ENCODE results near the gene FBXO21. TPM values are rescaled to one million over a fixed set of nuclear protein-coding genes. Genes with fewer than 3 reads are reported as not detected.
A peak's percentile ranks its signal among the peaks of the same experiment; 100 is the strongest.

FBXO21 gene
- total RNA-seq, 1 experiment from 2014 or later: 37.8 TPM

- H3K9me3 ChIP-seq (ENCODE audit: control insufficient read depth, insufficient read depth, low read depth, low read length): no peaks in the 10 kb centered on the region
- ATAC-seq: peak; percentile 56
- peaks cover 10% of the 10 kb centered on the region for H3K27me3 ChIP-seq (ENCODE audit: control insufficient read depth, insufficient read depth, low read length)
- intact Hi-C loops (cut with micrococcal nuclease; ENCODE audit: unreplicated experiment): no loop called here
- DNase-seq (ENCODE audit: low read depth, low spot score): no peak
- CTCF ChIA-PET: no interaction called here
- peaks cover 11% of the 10 kb centered on the region for H3K4me1 ChIP-seq (ENCODE audit: control insufficient read depth, insufficient read depth, low read length)
- no TSS peak for BruUV-seq (replicated peaks)
- peak overlapping the region; percentile 65 for H3K27ac ChIP-seq (ENCODE audit: low read length)
- peak overlapping the region; percentile 89 to 93 for H3K4me3 ChIP-seq (ENCODE audit: low read depth in 2 of 2, low read length in 2 of 2)
- TF ChIP-seq SIN3A (IDR thresholded peaks at IDR 0.05; ENCODE audit: borderline replicate concordance, insufficient read depth, low read depth, low read length) (no peak), TCF7L2 (IDR thresholded peaks at IDR 0.05; ENCODE audit: low read depth, low read length) (no peak), CTCF (IDR thresholded peaks at IDR 0.05) (no peak), POLR2AphosphoS5 (IDR thresholded peaks at IDR 0.05; ENCODE audit: low read depth, low read length) (no peak)
- TF ChIP-seq, protein P1, sequence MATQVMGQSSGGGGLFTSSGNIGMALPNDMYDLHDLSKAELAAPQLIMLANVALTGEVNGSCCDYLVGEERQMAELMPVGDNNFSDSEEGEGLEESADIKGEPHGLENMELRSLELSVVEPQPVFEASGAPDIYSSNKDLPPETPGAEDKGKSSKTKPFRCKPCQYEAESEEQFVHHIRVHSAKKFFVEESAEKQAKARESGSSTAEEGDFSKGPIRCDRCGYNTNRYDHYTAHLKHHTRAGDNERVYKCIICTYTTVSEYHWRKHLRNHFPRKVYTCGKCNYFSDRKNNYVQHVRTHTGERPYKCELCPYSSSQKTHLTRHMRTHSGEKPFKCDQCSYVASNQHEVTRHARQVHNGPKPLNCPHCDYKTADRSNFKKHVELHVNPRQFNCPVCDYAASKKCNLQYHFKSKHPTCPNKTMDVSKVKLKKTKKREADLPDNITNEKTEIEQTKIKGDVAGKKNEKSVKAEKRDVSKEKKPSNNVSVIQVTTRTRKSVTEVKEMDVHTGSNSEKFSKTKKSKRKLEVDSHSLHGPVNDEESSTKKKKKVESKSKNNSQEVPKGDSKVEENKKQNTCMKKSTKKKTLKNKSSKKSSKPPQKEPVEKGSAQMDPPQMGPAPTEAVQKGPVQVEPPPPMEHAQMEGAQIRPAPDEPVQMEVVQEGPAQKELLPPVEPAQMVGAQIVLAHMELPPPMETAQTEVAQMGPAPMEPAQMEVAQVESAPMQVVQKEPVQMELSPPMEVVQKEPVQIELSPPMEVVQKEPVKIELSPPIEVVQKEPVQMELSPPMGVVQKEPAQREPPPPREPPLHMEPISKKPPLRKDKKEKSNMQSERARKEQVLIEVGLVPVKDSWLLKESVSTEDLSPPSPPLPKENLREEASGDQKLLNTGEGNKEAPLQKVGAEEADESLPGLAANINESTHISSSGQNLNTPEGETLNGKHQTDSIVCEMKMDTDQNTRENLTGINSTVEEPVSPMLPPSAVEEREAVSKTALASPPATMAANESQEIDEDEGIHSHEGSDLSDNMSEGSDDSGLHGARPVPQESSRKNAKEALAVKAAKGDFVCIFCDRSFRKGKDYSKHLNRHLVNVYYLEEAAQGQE (IDR thresholded peaks at IDR 0.05; ENCODE audit: insufficient read depth in 1 of 2, low read depth in 2 of 2, low read length in 1 of 2): no peak
- in situ Hi-C loops (cut with HindIII; ENCODE audit: low pct_unique_long_range_greater_than_20kb, low sequenced_read_pairs): no loop called here
- POLR2A ChIA-PET: interaction anchor here (0.6 to 0.7 kb wide), 2 partner anchors 56 to 1918 kb away, joined by 3 read pairs; no protein-coding TSS in a partner anchor
- peaks cover 7% of the 10 kb centered on the region for H3K36me3 ChIP-seq (ENCODE audit: control insufficient read depth, insufficient read depth, low read length)
These were observed 503 bp downstream of the FBXO21 start for GRCh38 chr12:117189725-117190209.

DNA sequence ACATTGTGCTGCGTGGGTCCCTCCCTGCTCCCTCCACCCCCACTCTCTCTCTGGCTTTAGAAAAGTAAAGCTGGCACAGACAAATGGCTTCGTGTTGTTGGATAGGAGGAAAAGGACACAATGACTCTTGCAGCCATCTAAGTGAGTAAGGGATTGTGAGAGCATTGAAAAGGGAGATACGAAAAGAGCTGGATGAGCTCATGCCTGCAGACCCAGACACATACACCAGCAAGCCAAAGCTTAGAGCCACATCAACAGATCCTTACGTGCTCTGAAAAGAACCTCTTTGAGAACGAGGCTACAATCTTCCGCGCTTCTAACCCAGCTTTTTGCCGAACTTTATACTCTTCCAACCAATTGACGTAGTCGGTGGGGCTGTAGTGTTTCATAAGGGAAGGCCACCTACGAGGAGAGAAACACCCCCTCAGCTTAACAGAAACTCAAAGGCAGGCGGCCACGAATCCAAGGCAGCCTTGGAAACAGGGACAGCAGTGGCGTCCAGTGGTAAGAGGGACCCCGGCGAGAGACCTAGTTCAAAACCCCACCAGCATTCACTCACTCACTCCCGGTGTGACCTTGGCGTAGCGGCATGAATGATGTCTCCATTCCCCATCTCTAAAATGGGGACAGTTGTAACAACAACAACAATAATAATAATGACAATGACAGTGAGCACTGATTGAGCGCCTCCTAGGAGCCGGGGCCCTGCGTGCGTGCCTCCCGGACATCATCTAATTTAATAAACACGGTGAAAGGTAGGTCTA, 1.1 kb downstream of the FBXO21 start:
- Histone ChIP-seq H3K4me3 (ENCODE audit: low read depth in 2 of 2, low read length in 2 of 2) (peak overlapping the region; percentile 89 to 93), H3K9me3 (ENCODE audit: control insufficient read depth, insufficient read depth, low read depth, low read length) (no peaks in the 10 kb centered on the region), H3K27me3 (ENCODE audit: control insufficient read depth, insufficient read depth, low read length) (peaks cover 9% of the 10 kb centered on the region), H3K27ac (ENCODE audit: low read length) (peak overlapping the region; percentile 65), H3K4me1 (ENCODE audit: control insufficient read depth, insufficient read depth, low read length) (peaks cover 11% of the 10 kb centered on the region), H3K36me3 (ENCODE audit: control insufficient read depth, insufficient read depth, low read length) (peaks cover 9% of the 10 kb centered on the region)
- no peak for DNase-seq (ENCODE audit: low read depth, low spot score)
- ChIA-PET POLR2A (interaction anchor here (0.5 kb wide), 1 partner anchor 25 kb away, joined by 4 read pairs; no protein-coding TSS in a partner anchor), CTCF (no interaction called here)
- no peak for TF ChIP-seq TCF7L2 (IDR thresholded peaks at IDR 0.05; ENCODE audit: low read depth, low read length)
- TF ChIP-seq SIN3A (IDR thresholded peaks at IDR 0.05; ENCODE audit: borderline replicate concordance, insufficient read depth, low read depth, low read length): no peak
- no peak for TF ChIP-seq POLR2AphosphoS5 (IDR thresholded peaks at IDR 0.05; ENCODE audit: low read depth, low read length)
- TF ChIP-seq CTCF (IDR thresholded peaks at IDR 0.05): no peak
- TF ChIP-seq, protein P1 (IDR thresholded peaks at IDR 0.05; ENCODE audit: insufficient read depth in 1 of 2, low read depth in 2 of 2, low read length in 1 of 2): no peak
- ATAC-seq: peak; percentile 6; the same call in 1 of the 2 replicates
- in situ Hi-C loops (cut with HindIII; ENCODE audit: low pct_unique_long_range_greater_than_20kb, low sequenced_read_pairs) (no loop called here), intact Hi-C loops (cut with micrococcal nuclease; ENCODE audit: unreplicated experiment) (no loop called here)
- no TSS peak for BruUV-seq (replicated peaks)
